HepG2 (cell line): ENCODE data around the gene TEKT3. TPM values are rescaled to one million over a fixed set of nuclear protein-coding genes. Genes with fewer than 3 reads are reported as not detected.

ENCODE experiments used
- ATAC-seq: fragments of 200-7000 bp; cut with Tn5 transposase; 3 replicates; pipeline ENCODE4 v1.9.1; 2020; ENCODE audit warnings: mild to moderate bottlenecking, moderate library complexity
- BruUV-seq: library from RNA; stranded (reverse); fragments of 400-500 nt; replicated peaks from 2 replicates; lab custom pipeline; 2021; lab: Mats Ljungman, UMichigan
- CTCF ChIA-PET: fragments of 300-600 bp; formaldehyde crosslinking; extraction: SDS; loops from one replicate; lab custom pipeline; 2021; ENCODE audit warnings: low total read pairs, inconsistent platforms, low intra/inter-chr PET ratio; lab: Yijun Ruan, JAX
- POLR2A ChIA-PET: fragments of 350-600 bp; sonication (Branson Sonifier 250); formaldehyde crosslinking; loops from one replicate; lab custom pipeline; 2020; ENCODE audit warnings: antibody characterized with exemption, inconsistent platforms; lab: Yijun Ruan, JAX
- DNase-seq: peaks from one replicate; pipeline ENCODE4 v3.0.0-alpha.2; 2015; ENCODE audit warnings: low spot score
- FAIRE-seq: peaks from 3 replicates; lab custom pipeline; 2011; peaks lifted over from hg19 to GRCh38; lab: Jason Lieb, UNC
- H2AFZ ChIP-seq: one replicate; pipeline ENCODE4 v1.6.1; 2011; ENCODE audit warnings: low read length, inconsistent platforms
- H3K27ac ChIP-seq: fragments of 300-600 bp; 3 replicates; pipeline ENCODE4 v1.8.0; 2011; ENCODE audit warnings: mixed run types, mild to moderate bottlenecking, mixed read lengths, low read length, inconsistent platforms; ENCODE audit not compliant: insufficient read depth; ENCODE audit errors: extremely low read length
- H3K27me3 ChIP-seq, 2 experiments: fragments of 200-600 bp in 1 of 2; 2 replicates in 1 of 2; 3 replicates in 1 of 2; pipeline versions ENCODE4 v1.6.0 to v1.8.0; 2011; ENCODE audit warnings: low read length in 2 of 2, mild to moderate bottlenecking in 2 of 2, moderate library complexity in 2 of 2, inconsistent platforms in 1 of 2; ENCODE audit not compliant: insufficient read depth in 2 of 2, control insufficient read depth in 1 of 2
- H3K36me3 ChIP-seq, 2 experiments: fragments of 200-600 bp in 1 of 2; replicated peaks in 1 of 2; 2 replicates in 1 of 2; 3 replicates in 1 of 2; pipeline versions ENCODE4 v1.5.1 to v1.8.0; 2011; ENCODE audit warnings: low read length in 2 of 2, inconsistent platforms in 1 of 2; ENCODE audit not compliant: insufficient read depth in 2 of 2, control insufficient read depth in 1 of 2
- H3K4me1 ChIP-seq: 2 replicates; pipeline ENCODE4 v1.5.1; 2012; ENCODE audit warnings: low read length, inconsistent platforms; ENCODE audit not compliant: insufficient read depth
- H3K4me2 ChIP-seq: 2 replicates; pipeline ENCODE4 v1.6.0; 2011; ENCODE audit warnings: low read depth, low read length, inconsistent platforms
- H3K4me3 ChIP-seq, 3 experiments: fragments of 200-600 bp in 1 of 3; sonication (generic), shearing (Covaris generic) in 1 of 3; replicated peaks in 1 of 3; 2 replicates each; pipeline ENCODE4 v1.5.1; 2011 to 2016; ENCODE audit warnings: low read length in 3 of 3, inconsistent platforms in 2 of 3, low read depth in 2 of 3, mild to moderate bottlenecking in 2 of 3, control low read depth in 1 of 3, mixed read lengths in 1 of 3; ENCODE audit not compliant: insufficient read depth in 1 of 3
- H3K79me2 ChIP-seq: one replicate; pipeline ENCODE4 v1.6.1; 2011; ENCODE audit warnings: low read length, inconsistent platforms; ENCODE audit not compliant: insufficient read depth
- H3K9ac ChIP-seq: 2 replicates; pipeline ENCODE4 v1.6.0; 2011; ENCODE audit warnings: mild to moderate bottlenecking, low read depth, low read length, inconsistent platforms; ENCODE audit not compliant: insufficient read depth
- H3K9me3 ChIP-seq: 2 replicates; pipeline ENCODE4 v1.5.1; 2012; ENCODE audit warnings: mild to moderate bottlenecking, low read length
- H4K20me1 ChIP-seq: 2 replicates; pipeline ENCODE4 v1.6.0; 2011; ENCODE audit warnings: inconsistent platforms, mild to moderate bottlenecking, low read length, moderate library complexity; ENCODE audit not compliant: insufficient read depth
- CSRNP1 ChIP-seq: sonication (generic); formaldehyde crosslinking; IDR thresholded peaks from 2 replicates; pipeline ENCODE4 v1.8.1; 2023; ENCODE audit warnings: mild to moderate bottlenecking, missing genetic modification reagents
- GZF1 ChIP-seq: sonication (generic); formaldehyde crosslinking; IDR thresholded peaks from 2 replicates; pipeline ENCODE4 v1.5.1; 2020; ENCODE audit warnings: mild to moderate bottlenecking, missing genetic modification reagents
- HIVEP1 ChIP-seq: sonication (generic); formaldehyde crosslinking; IDR thresholded peaks from 2 replicates; pipeline ENCODE4 v1.4.0; 2020; ENCODE audit warnings: mild to moderate bottlenecking, missing genetic modification reagents
- LCORL ChIP-seq, 2 experiments: fragments of 450-650 bp in 1 of 2; sonication (generic) in 1 of 2; formaldehyde crosslinking in 1 of 2; IDR thresholded peaks; 2 replicates each; pipeline versions ENCODE4 v1.5.0 to v1.6.1; 2017 to 2020; ENCODE audit warnings: antibody characterized with exemption in 1 of 2, missing genetic modification reagents in 1 of 2
- SRSF9 ChIP-seq: fragments of 200-400 bp; formaldehyde crosslinking; IDR thresholded peaks from 2 replicates; pipeline ENCODE4 v1.6.1; 2018; ENCODE audit warnings: borderline replicate concordance, mild to moderate bottlenecking, low read depth, low read length; ENCODE audit not compliant: insufficient read depth, poor library complexity, severe bottlenecking
- TCF12 ChIP-seq, 2 experiments: fragments of 450-650 bp in 1 of 2; sonication (generic) in 1 of 2; formaldehyde crosslinking in 1 of 2; IDR thresholded peaks; 2 replicates each; pipeline versions ENCODE4 v1.6.1 to v1.8.0; 2017 to 2022; ENCODE audit warnings: antibody characterized with exemption in 1 of 2, mild to moderate bottlenecking in 1 of 2, missing genetic modification reagents in 1 of 2, moderate library complexity in 1 of 2
- ZMYM3 ChIP-seq: sonication (generic); formaldehyde crosslinking; IDR thresholded peaks from 2 replicates; pipeline ENCODE4 v1.5.1; 2020; ENCODE audit warnings: mild to moderate bottlenecking, missing genetic modification reagents
- ZNF260 ChIP-seq: sonication (generic); formaldehyde crosslinking; IDR thresholded peaks from 2 replicates; pipeline ENCODE4 v1.4.0; 2020; ENCODE audit warnings: missing genetic modification reagents, low read depth, mild to moderate bottlenecking, borderline replicate concordance
- ZNF276 ChIP-seq: sonication (generic); formaldehyde crosslinking; IDR thresholded peaks from 2 replicates; pipeline ENCODE4 v1.4.0; 2020; ENCODE audit warnings: mild to moderate bottlenecking, low read depth, missing genetic modification reagents
- ZNF326 ChIP-seq: sonication (generic); formaldehyde crosslinking; IDR thresholded peaks from 2 replicates; pipeline ENCODE4 v1.4.0; 2020; ENCODE audit warnings: missing genetic modification reagents, borderline replicate concordance
- ZNF776 ChIP-seq: sonication (generic); formaldehyde crosslinking; IDR thresholded peaks from 2 replicates; pipeline ENCODE4 v1.4.0; 2020; ENCODE audit warnings: mild to moderate bottlenecking, missing genetic modification reagents
- ZSCAN22 ChIP-seq: sonication (generic); formaldehyde crosslinking; IDR thresholded peaks from 2 replicates; pipeline ENCODE4 v1.4.0; 2020; ENCODE audit warnings: mild to moderate bottlenecking, missing genetic modification reagents
- WGBS: methylation state at CpG from one replicate; pipeline ENCODE4 v1.1.6; 2017; ENCODE audit warnings: low lambda C conversion rate; 5-methylcytosine and 5-hydroxymethylcytosine counted together
- in situ Hi-C: cut with HindIII; loops from 2 replicates; pipeline ENCODE4 v1.10.0; 2017; ENCODE audit warnings: low pct_unique_long_range_greater_than_20kb; ENCODE audit not compliant: extremely low pct_ligation_motif_present
- intact Hi-C: fragments of 100-400 bp; cut with micrococcal nuclease; formaldehyde crosslinking; loops from one replicate; pipeline ENCODE4 v1.10.0; 2022; ENCODE audit not compliant: unreplicated experiment
- polyA plus RNA-seq, 8 experiments: library from polyadenylated mRNA; depleted of rRNA in 3 of 8; stranded (reverse) in 7 of 8; unstranded in 1 of 8; fragments of >200 nt; fragmentation: Illumina TruSeq in 4 of 8; extraction: Trizol in 4 of 8; gene quantifications; 2 replicates each; pipeline versions ENCODE4 v1.2.1 to v1.2.3, GENCODE V29; 2011 to 2016; ENCODE audit warnings: low read depth in 4 of 8, missing spikeins in 1 of 8, mixed read lengths in 1 of 8; ENCODE audit not compliant: insufficient read depth in 1 of 8
- total RNA-seq, 5 experiments: library from RNA; depleted of rRNA; stranded (reverse); fragments of >200 nt; fragmentation: Illumina TruSeq; extraction: Trizol; gene quantifications; 2 replicates each; pipeline ENCODE4 v1.2.3, GENCODE V29; 2016; ENCODE audit warnings: low read depth in 1 of 5
- TF ChIP-seq, protein P1 (sequence below): sonication (generic); formaldehyde crosslinking; IDR thresholded peaks from 2 replicates; pipeline ENCODE4 v1.5.1; 2020; ENCODE audit warnings: missing genetic modification reagents, mild to moderate bottlenecking, borderline replicate concordance
- TF ChIP-seq, protein P2 (sequence below): sonication (generic); formaldehyde crosslinking; IDR thresholded peaks from 2 replicates; pipeline ENCODE4 v1.4.0; 2020; ENCODE audit warnings: missing genetic modification reagents

TEKT3 gene
- total and polyA plus RNA-seq, 2 of the 13 experiments (the other 11 are each of a cell fraction or from before 2014, with no cell fraction given) = 0.58 to 0.82 TPM

- FAIRE-seq (no peak), ATAC-seq (no peak), DNase-seq (no peak)
- Histone ChIP-seq H3K4me3 (no peak overlapping the region), H3K27ac (no peak overlapping the region), H2AFZ (no peak overlapping the region), H3K9ac (no peak overlapping the region), H3K4me1 (peaks cover 32% of the 10 kb centered on the region), H3K79me2 (no peaks in the 10 kb centered on the region), H3K4me2 (no peak overlapping the region), H3K36me3 (no peaks in the 10 kb centered on the region), H3K27me3 (peaks cover 3 to 5% of the 10 kb centered on the region in 2 experiments; a peak in 3 of 5 replicates), H3K9me3 (no peaks in the 10 kb centered on the region), H4K20me1 (no peaks in the 10 kb centered on the region)
- TF ChIP-seq GZF1 (no peak), TCF12 (IDR thresholded peaks at IDR 0.05) (no peak), TCF12 (CRISPR knock-in tag; IDR thresholded peaks at IDR 0.05) (no peak), ZSCAN22 (CRISPR knock-in tag) (no peak), SRSF9 (no peak), CSRNP1 (CRISPR knock-in tag) (no peak), HIVEP1 (CRISPR knock-in tag) (no peak), ZMYM3 (CRISPR knock-in tag) (no peak), ZNF260 (CRISPR knock-in tag) (no peak), ZNF776 (no peak), ZNF276 (CRISPR knock-in tag) (no peak), ZNF326 (CRISPR knock-in tag) (no peak), LCORL (IDR thresholded peaks at IDR 0.05) (no peak), LCORL (CRISPR knock-in tag; IDR thresholded peaks at IDR 0.05) (no peak)
- TF ChIP-seq, protein P1, sequence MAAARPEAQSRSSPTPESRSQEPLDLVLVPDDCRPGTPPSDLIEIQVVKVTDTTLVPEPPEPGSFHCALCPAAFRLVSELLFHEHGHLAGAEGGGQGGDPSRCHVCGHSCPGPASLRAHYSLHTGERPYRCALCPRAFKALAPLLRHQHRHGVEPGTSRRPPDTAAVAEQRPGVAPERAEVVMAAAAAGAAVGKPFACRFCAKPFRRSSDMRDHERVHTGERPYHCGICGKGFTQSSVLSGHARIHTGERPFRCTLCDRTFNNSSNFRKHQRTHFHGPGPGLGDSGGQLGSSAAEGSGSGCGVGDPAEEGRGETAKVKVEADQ (CRISPR knock-in tag) = no peak
- TF ChIP-seq, protein P2, sequence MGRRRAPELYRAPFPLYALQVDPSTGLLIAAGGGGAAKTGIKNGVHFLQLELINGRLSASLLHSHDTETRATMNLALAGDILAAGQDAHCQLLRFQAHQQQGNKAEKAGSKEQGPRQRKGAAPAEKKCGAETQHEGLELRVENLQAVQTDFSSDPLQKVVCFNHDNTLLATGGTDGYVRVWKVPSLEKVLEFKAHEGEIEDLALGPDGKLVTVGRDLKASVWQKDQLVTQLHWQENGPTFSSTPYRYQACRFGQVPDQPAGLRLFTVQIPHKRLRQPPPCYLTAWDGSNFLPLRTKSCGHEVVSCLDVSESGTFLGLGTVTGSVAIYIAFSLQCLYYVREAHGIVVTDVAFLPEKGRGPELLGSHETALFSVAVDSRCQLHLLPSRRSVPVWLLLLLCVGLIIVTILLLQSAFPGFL = no peak
- no TSS peak for BruUV-seq
- intact Hi-C loops = no loop called here
- WGBS = 89% methylated on average over 7 of the region's 7 CpGs
- in situ Hi-C loops = no loop called here
- ChIA-PET POLR2A (no interaction called here), CTCF (interaction anchor here (1.1 to 2.7 kb wide), 4 partner anchors 24 to 270 kb away, joined by 3 to 9 read pairs (median 7); no protein-coding TSS in a partner anchor)
These were observed 84.7 kb downstream of the TEKT3 start for GRCh38 chr17:15256689-15257088.
